Erythroblast (primary cell): Measurements from ENCODE around the gene PRODH2.
A peak's percentile ranks its signal among the peaks of the same experiment; 100 is the strongest.

Experiments
- DNase-seq, 2 experiments: peaks; one replicate each; lab custom pipeline; 2025; lab: John Stamatoyannopoulos, UW
- GATA1 ChIP-seq: IDR thresholded peaks from 2 replicates; pipeline ENCODE4 v1.6.1; 2011; ENCODE audit warnings: low read depth, mild to moderate bottlenecking, control low read depth, low read length, moderate library complexity
- POLR2A ChIP-seq: IDR thresholded peaks from 2 replicates; pipeline ENCODE4 v1.6.1; 2011; ENCODE audit warnings: mild to moderate bottlenecking, low read length

PRODH2 gene

GRCh38 chr19:35828692-35829301, 16.2 kb upstream of the PRODH2 start:
- TF ChIP-seq POLR2A (no peak), GATA1 (no peak)
- DNase-seq: peak; percentile 54 to 68

DNA sequence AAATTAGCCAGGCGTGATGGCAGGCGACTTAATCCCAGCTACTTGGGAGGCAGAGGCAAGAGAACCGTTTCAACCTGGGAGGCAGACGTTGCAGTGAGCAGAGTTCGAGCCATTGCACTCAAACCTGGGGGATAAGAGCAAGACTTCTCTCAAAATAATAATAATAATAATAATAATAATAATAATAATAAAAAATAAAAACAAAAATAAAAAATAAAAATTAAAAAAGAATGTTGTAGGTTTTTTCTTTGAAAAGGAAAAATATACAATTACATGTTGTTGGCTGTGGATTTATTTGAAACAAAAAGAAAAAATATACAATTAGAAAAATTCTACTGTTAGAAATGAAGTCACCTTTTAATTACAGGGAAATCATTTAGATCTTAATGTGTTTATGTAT, 11.5 kb upstream of the PRODH2 start:
- no peak for TF ChIP-seq GATA1
- no peak for TF ChIP-seq POLR2A
- no peak for DNase-seq

DNA sequence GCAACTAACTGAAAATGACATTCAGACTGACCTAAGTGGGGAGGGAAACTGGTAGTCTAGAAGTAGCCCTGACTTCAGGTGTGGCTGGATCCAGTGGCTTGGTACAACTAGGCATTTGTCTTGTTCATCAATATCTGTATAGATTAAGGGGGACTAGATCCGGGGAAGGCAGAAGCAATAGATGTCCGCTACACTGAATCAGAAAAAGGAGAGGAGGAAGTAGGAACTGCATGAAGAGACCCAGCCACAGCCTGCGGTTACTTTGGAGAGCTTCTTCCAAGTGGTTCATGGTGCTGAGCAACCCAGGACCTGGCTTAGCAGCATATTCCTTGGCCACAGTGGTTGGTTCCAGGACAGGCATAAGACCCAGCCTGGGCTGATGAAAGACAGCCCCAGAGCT, 9.9 kb upstream of the PRODH2 start:
- TF ChIP-seq GATA1 (no peak), POLR2A (no peak)
- DNase-seq: no peak

DNA sequence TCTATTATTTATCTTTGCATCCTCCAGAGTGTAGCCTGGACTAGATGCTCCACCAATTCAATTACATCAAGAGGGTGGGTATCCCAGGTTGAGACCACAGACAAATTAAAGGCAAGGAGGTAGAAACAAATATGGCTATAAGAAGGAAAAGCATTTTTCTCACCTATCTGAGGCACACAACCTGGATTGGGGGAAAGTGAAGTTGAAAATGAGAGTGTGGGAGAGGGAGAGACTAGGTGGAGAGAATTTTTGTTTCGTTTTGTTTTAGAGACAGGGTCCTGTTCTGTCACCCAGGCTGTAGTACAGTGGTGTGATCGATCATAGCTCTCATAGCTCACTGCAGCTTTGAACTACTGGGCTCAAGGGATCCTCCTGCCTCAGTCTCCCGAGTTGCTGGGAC, 5.8 kb upstream of the PRODH2 start:
- no peak for DNase-seq
- TF ChIP-seq GATA1: no peak
- no peak for TF ChIP-seq POLR2A

- DNase-seq: no peak
- TF ChIP-seq GATA1: no peak
- TF ChIP-seq POLR2A: no peak
Measured at GRCh38 chr19:35816846-35817245, 4.2 kb upstream of the PRODH2 start.

- TF ChIP-seq GATA1: no peak
- no peak for TF ChIP-seq POLR2A
- no peak for DNase-seq
Measured at GRCh38 chr19:35816262-35816661, 3.6 kb upstream of the PRODH2 start.

GRCh38 chr19:35813043-35813890, 622 bp upstream of the PRODH2 start:
- TF ChIP-seq GATA1: no peak
- TF ChIP-seq POLR2A: no peak
- DNase-seq: no peak

DNA sequence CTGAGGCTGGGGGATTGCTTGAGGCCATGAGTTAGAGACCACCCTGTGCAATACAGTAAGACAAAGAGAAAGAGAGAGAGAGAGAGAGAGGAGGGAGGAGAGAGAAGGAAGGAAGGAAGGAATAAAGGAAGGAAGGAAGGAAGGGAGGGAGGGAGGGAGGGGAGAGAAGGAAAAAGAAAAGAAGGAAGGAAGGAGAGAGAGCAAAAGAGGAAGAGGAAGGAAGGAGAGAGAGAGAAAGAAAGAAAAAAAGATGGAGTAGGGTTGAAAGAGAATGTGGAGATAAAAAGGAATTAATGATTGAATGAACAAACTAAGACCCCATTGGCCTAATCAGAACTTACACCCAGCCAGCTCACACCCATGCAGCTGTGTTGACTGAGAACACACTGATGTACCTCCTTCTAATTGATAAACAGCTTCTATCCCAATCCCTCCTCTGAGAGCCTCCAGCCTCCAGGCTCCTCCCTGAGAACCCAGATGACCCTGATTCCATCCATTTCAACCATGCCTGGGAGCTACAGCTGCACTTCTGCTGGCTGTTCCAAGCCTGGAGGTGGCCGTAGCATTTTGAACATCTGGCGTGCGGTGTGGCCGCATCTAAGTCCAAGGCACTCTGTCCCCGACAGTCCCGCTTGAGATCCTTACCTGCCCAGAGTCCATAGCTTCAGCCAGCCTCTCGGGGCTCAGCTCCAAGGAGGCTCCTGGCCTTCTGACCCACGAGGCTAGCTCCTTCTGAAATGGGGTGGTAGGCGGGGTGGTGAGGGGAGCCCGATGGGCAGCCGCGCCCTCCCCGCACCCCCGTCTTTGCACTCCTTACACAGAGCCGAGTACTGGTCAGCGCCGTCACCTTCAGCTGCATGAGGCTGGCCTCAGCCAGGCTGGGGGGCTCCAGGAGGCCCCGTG, 1.1 kb downstream of the PRODH2 start:
- DNase-seq: no peak
- TF ChIP-seq POLR2A (no peak), GATA1 (no peak)

GRCh38 chr19:35807633-35808032, 5.0 kb downstream of the PRODH2 start:
- no peak for DNase-seq
- TF ChIP-seq GATA1 (no peak), POLR2A (no peak)

- no peak for DNase-seq
- no peak for TF ChIP-seq POLR2A
- TF ChIP-seq GATA1: no peak
Measured at GRCh38 chr19:35806597-35806996, 6.0 kb downstream of the PRODH2 start.

GRCh38 chr19:35805526-35806102, 7.0 kb downstream of the PRODH2 start:
- TF ChIP-seq POLR2A (no peak), GATA1 (no peak)
- no peak for DNase-seq

DNA sequence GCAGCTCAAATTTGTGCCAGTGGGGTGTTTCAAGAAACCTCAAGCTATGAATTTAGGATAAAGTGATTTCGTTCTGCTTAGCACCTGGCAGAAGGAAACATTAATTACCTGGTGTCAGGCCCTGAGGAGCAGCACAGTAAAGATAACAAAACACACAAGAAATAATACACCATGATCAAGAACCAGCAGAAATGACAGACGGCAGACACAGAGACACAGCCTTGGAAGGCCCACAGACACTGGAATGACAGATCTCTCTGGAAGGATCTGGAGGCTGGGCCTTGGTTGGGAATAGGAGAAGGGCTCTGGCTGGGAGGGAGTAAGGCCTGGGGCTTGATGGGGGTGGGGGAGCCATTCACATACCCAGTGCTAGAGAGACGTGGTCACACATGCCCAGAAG, 10.8 kb downstream of the PRODH2 start:
- DNase-seq: no peak
- TF ChIP-seq GATA1: no peak
- no peak for TF ChIP-seq POLR2A

GRCh38 chr19:35797663-35798062, 15.0 kb downstream of the PRODH2 start:
- TF ChIP-seq POLR2A (no peak), GATA1 (no peak)
- peak in 1 of 2 experiments; percentile 47 for DNase-seq
